Jurkat, Clone E6-1 (cell line): Measurements from ENCODE around the gene PHF2.
"Not testable (repeated sequence)": the region's sequence is repeated elsewhere in the genome, so short reads cannot be mapped to it uniquely, and the experiment has no call there.

Experiments used
- DNase-seq: peaks from one replicate; pipeline ENCODE4 v3.0.0-alpha.2; 2011; ENCODE audit warnings: low read depth, low spot score
- H3K4me3 ChIP-seq: 2 replicates; pipeline ENCODE4 v1.5.1; 2011; ENCODE audit warnings: mild to moderate bottlenecking, low read length, control low read depth, moderate library complexity

Gene PHF2

GRCh38 chr9:93658184-93658925 is 82.0 kb downstream of the PHF2 start:
- no peak for DNase-seq
- no peak overlapping the region for H3K4me3 ChIP-seq

- H3K4me3 ChIP-seq: no peak overlapping the region
- DNase-seq: no peak
Observed at GRCh38 chr9:93659044-93659836, 82.9 kb downstream of the PHF2 start.

GRCh38 chr9:93659837-93660177 is 83.4 kb downstream of the PHF2 start:
- DNase-seq: no peak
- no peak overlapping the region for H3K4me3 ChIP-seq

GRCh38 chr9:93660352-93661046 is 84.1 kb downstream of the PHF2 start:
- no peak for DNase-seq
- no peak overlapping the region for H3K4me3 ChIP-seq

- DNase-seq: no peak
- H3K4me3 ChIP-seq: no peak overlapping the region
Observed at GRCh38 chr9:93661591-93661990, 85.2 kb downstream of the PHF2 start.

- no peak for DNase-seq
Observed at GRCh38 chr9:93662016-93662638, 85.7 kb downstream of the PHF2 start.

GRCh38 chr9:93662952-93663572 is 86.7 kb downstream of the PHF2 start:
- H3K4me3 ChIP-seq: no peak overlapping the region
- DNase-seq: no peak

More at GRCh38 chr9:93662016-93662638, 85.7 kb downstream of the PHF2 start:
- no peak overlapping the region for H3K4me3 ChIP-seq

- DNase-seq: no peak
- H3K4me3 ChIP-seq: no peak overlapping the region
Observed at GRCh38 chr9:93663877-93664548, 87.6 kb downstream of the PHF2 start.

GRCh38 chr9:93664549-93665120 is 88.3 kb downstream of the PHF2 start:
- no peak for DNase-seq
- H3K4me3 ChIP-seq: no peak overlapping the region

GRCh38 chr9:93665128-93665636 is 88.8 kb downstream of the PHF2 start:
- no peak for DNase-seq
- H3K4me3 ChIP-seq: no peak overlapping the region

- H3K4me3 ChIP-seq: no peak overlapping the region
- DNase-seq: no peak
Observed at GRCh38 chr9:93665637-93666438, 89.5 kb downstream of the PHF2 start.

GRCh38 chr9:93666439-93666784 is 90.0 kb downstream of the PHF2 start:
- DNase-seq, H3K4me3 ChIP-seq: not testable (repeated sequence)

GRCh38 chr9:93667006-93667405 is 90.6 kb downstream of the PHF2 start:
- H3K4me3 ChIP-seq: no peak overlapping the region
- DNase-seq: no peak

- H3K4me3 ChIP-seq: no peak overlapping the region
- no peak for DNase-seq
Observed at GRCh38 chr9:93667627-93668026, 91.2 kb downstream of the PHF2 start.

GRCh38 chr9:93668261-93668871 is 92.0 kb downstream of the PHF2 start:
- no peak overlapping the region for H3K4me3 ChIP-seq
- no peak for DNase-seq

GRCh38 chr9:93669116-93669957 is 93.0 kb downstream of the PHF2 start:
- DNase-seq: no peak
- no peak overlapping the region for H3K4me3 ChIP-seq

- DNase-seq: no peak
- H3K4me3 ChIP-seq: no peak overlapping the region
Observed at GRCh38 chr9:93669958-93670207, 93.5 kb downstream of the PHF2 start.
